ENCODE results near the gene NR3C1. TPM values are rescaled to one million over a fixed set of nuclear protein-coding genes. Genes with fewer than 3 reads are reported as not detected.

Gene NR3C1
- total and polyA plus RNA-seq, 2 of the 13 experiments (the other 11 are each of a cell fraction or from before 2014, with no cell fraction given), result 10.0 to 24.3 TPM

- TF ChIP-seq POLR2A (IDR thresholded peaks at IDR 0.05; ENCODE audit: insufficient read depth in 1 of 2, low read depth in 2 of 2, low read length in 2 of 2) (no peak), ZNF225 (CRISPR knock-in tag; IDR thresholded peaks at IDR 0.05) (no peak), JARID2 (CRISPR knock-in tag; IDR thresholded peaks at IDR 0.05; ENCODE audit: insufficient replicate concordance) (no peak), ZNF30 (CRISPR knock-in tag; IDR thresholded peaks at IDR 0.05) (no peak), PLSCR1 (CRISPR knock-in tag; IDR thresholded peaks at IDR 0.05; ENCODE audit: borderline replicate concordance) (no peak), MTERF4 (CRISPR knock-in tag; IDR thresholded peaks at IDR 0.05) (no peak), ZNF646 (CRISPR knock-in tag; IDR thresholded peaks at IDR 0.05) (no peak), JDP2 (CRISPR knock-in tag; IDR thresholded peaks at IDR 0.05; ENCODE audit: borderline replicate concordance) (no peak), NFAT5 (CRISPR knock-in tag; IDR thresholded peaks at IDR 0.05) (no peak)
- in situ Hi-C loops (cut with HindIII; ENCODE audit: extremely low pct_ligation_motif_present, low pct_unique_long_range_greater_than_20kb) (no loop called here), intact Hi-C loops (cut with micrococcal nuclease; ENCODE audit: unreplicated experiment) (no loop called here)
- BruUV-seq (replicated peaks), result no TSS peak
- Histone ChIP-seq H4K20me1 (ENCODE audit: insufficient read depth, low read length) (no peaks in the 10 kb centered on the region), H3K79me2 (ENCODE audit: insufficient read depth, low read length) (no peaks in the 10 kb centered on the region), H3K27me3 (ENCODE audit: control insufficient read depth in 1 of 2, insufficient read depth in 2 of 2, low read length in 2 of 2) (no peaks in the 10 kb centered on the region), H3K27ac (ENCODE audit: extremely low read length, insufficient read depth, low read length) (no peak overlapping the region), H3K4me3 (replicated peaks in 1 of 3; ENCODE audit: insufficient read depth in 1 of 3, low read depth in 2 of 3, low read length in 3 of 3) (no peak overlapping the region), H2AFZ (ENCODE audit: low read length) (no peak overlapping the region), H3K9me3 (ENCODE audit: low read length) (no peaks in the 10 kb centered on the region), H3K4me2 (ENCODE audit: low read depth, low read length) (no peak overlapping the region), H3K9ac (ENCODE audit: insufficient read depth, low read depth, low read length) (no peak overlapping the region), H3K36me3 (replicated peaks in 1 of 2; ENCODE audit: control insufficient read depth in 1 of 2, insufficient read depth in 2 of 2, low read length in 2 of 2) (no peaks in the 10 kb centered on the region), H3K4me1 (ENCODE audit: insufficient read depth, low read length) (peaks cover 10% of the 10 kb centered on the region; the same call in 1 of the 2 replicates)
- WGBS (ENCODE audit: low lambda C conversion rate), result 73% methylated on average over 3 of the region's 3 CpGs
- ChIA-PET CTCF (ENCODE audit: low intra/inter-chr PET ratio, low total read pairs) (no interaction called here), POLR2A (no interaction called here)
- DNase-seq (ENCODE audit: low spot score) (no peak), FAIRE-seq (no peak), ATAC-seq (no peak)
Measured at GRCh38 chr5:143251190-143251589, 152.3 kb downstream of the NR3C1 start.

All from HepG2 (cell line).